OCI-LY7 (cell line): Measurements from ENCODE around the gene CNPPD1. TPM values are rescaled to one million over a fixed set of nuclear protein-coding genes. Genes with fewer than 3 reads are reported as not detected.

Experiments used
- BruUV-seq: library from RNA; stranded (reverse); fragments of 400-500 nt; replicated peaks from 2 replicates; lab custom pipeline; 2021; lab: Mats Ljungman, UMichigan
- CTCF ChIA-PET: fragments of 300-600 bp; sonication (Branson Sonifier 250); formaldehyde crosslinking; loops from one replicate; lab custom pipeline; 2022; ENCODE audit warnings: antibody characterized with exemption; ENCODE audit not compliant: unreplicated experiment; lab: Charles Lee
- POLR2A ChIA-PET: fragments of 300-600 bp; sonication (Branson Sonifier 250); formaldehyde crosslinking; loops from one replicate; lab custom pipeline; 2022; ENCODE audit warnings: antibody characterized with exemption; lab: Charles Lee
- DNase-seq: peaks from one replicate; pipeline ENCODE4 v3.0.0-alpha.2; 2015; ENCODE audit warnings: low spot score
- H2AFZ ChIP-seq: fragments of 200-600 bp; sonication (generic), shearing (Covaris generic); 2 replicates; pipeline ENCODE4 v1.6.1; 2014; ENCODE audit warnings: mild to moderate bottlenecking, antibody characterized with exemption, low read length, moderate library complexity
- H3K27ac ChIP-seq: fragments of 200-600 bp; sonication (generic); 2 replicates; pipeline ENCODE4 v1.5.1; 2014; ENCODE audit warnings: mixed run types, low read depth, mild to moderate bottlenecking, moderate library complexity, low read length, inconsistent platforms; ENCODE audit not compliant: poor library complexity, severe bottlenecking
- H3K36me3 ChIP-seq: fragments of 200-600 bp; sonication (generic); 2 replicates; pipeline ENCODE4 v1.6.1; 2014; ENCODE audit warnings: mild to moderate bottlenecking, antibody characterized with exemption, low read length, moderate library complexity, mixed read lengths; ENCODE audit not compliant: insufficient read depth
- H3K4me1 ChIP-seq: fragments of 200-600 bp; sonication (generic); 2 replicates; pipeline ENCODE4 v1.5.1; 2014; ENCODE audit warnings: mild to moderate bottlenecking, low read length; ENCODE audit not compliant: insufficient read depth, poor library complexity, severe bottlenecking
- H3K4me2 ChIP-seq: fragments of 200-600 bp; sonication (generic); 2 replicates; pipeline ENCODE4 v1.6.1; 2014; ENCODE audit warnings: mild to moderate bottlenecking, low read length
- H3K4me3 ChIP-seq: fragments of 200-600 bp; sonication (generic); 2 replicates; pipeline ENCODE4 v1.5.1; 2014; ENCODE audit warnings: mild to moderate bottlenecking, low read depth, low read length; ENCODE audit not compliant: poor library complexity, severe bottlenecking
- H3K79me2 ChIP-seq: fragments of 200-600 bp; sonication (generic); 2 replicates; pipeline ENCODE4 v1.6.1; 2016; ENCODE audit warnings: low read depth, mild to moderate bottlenecking, low read length, moderate library complexity, mixed read lengths; ENCODE audit not compliant: insufficient read depth
- H3K9me2 ChIP-seq: fragments of 200-600 bp; sonication (generic); 2 replicates; pipeline ENCODE4 v1.6.1; 2016; ENCODE audit warnings: mild to moderate bottlenecking, low read length, mixed read lengths; ENCODE audit not compliant: insufficient read depth
- H3K9me3 ChIP-seq: fragments of 200-600 bp; sonication (generic); 2 replicates; pipeline ENCODE4 v1.6.1; 2014; ENCODE audit warnings: mild to moderate bottlenecking, mixed run types, low read length, mixed read lengths
- H4K20me1 ChIP-seq: fragments of 200-600 bp; sonication (generic); 2 replicates; pipeline ENCODE4 v1.6.1; 2014; ENCODE audit warnings: mild to moderate bottlenecking, antibody characterized with exemption, low read length, moderate library complexity, mixed read lengths; ENCODE audit not compliant: insufficient read depth
- EZH2phosphoT487 ChIP-seq: fragments of 200-600 bp; sonication (generic); IDR thresholded peaks from 2 replicates; pipeline ENCODE4 v1.6.1; 2018; ENCODE audit warnings: low read depth, borderline replicate concordance, mild to moderate bottlenecking, mixed run types, antibody characterized with exemption, low read length, moderate library complexity, mixed read lengths
- intact Hi-C: fragments of 100-400 bp; cut with micrococcal nuclease; formaldehyde crosslinking; loops from one replicate; pipeline ENCODE4 v1.10.0; 2022; ENCODE audit not compliant: unreplicated experiment
- total RNA-seq, 2 experiments: library from RNA; depleted of rRNA in 1 of 2; stranded (reverse); fragments of >200 nt in 1 of 2; shearing (Covaris generic) in 1 of 2; gene quantifications; 2 replicates each; pipeline ENCODE4 v1.2.3, GENCODE V29; 2014 to 2022
- TF ChIP-seq, protein P1 (sequence below): fragments of 200-600 bp; sonication (generic); conservative IDR thresholded peaks from 2 replicates; pipeline ENCODE4 v1.5.1; 2014; ENCODE audit warnings: mild to moderate bottlenecking, antibody characterized with exemption, low read length, moderate library complexity, mixed read lengths

CNPPD1 gene
- total RNA-seq, 2 experiments from 2014 or later, result 39.2 to 68.2 TPM

DNA sequence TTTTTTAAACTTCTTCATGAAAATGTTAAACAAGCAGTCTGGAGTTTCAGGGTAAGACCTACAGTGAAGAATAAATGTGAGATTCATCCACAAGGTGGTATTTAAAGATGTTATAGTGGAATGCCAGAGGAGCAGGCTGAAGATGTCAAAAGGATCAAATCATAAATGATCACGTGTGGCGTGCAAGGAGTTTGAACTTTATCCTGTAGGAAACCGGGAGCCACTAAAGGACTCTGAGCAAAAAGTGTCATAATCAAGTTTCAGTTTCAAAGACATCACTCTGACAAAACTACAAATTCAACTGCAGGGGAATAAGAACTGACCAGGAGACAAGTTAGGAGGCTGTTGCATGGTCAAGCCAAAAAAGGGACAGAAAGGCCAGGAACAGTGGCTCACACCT lies 36.0 kb downstream of the CNPPD1 start:
- no TSS peak for BruUV-seq
- Histone ChIP-seq H3K4me3 (no peak overlapping the region), H3K4me2 (no peak overlapping the region), H3K36me3 (peaks cover 36% of the 10 kb centered on the region), H3K79me2 (no peaks in the 10 kb centered on the region), H4K20me1 (no peaks in the 10 kb centered on the region), H2AFZ (no peak overlapping the region), H3K4me1 (no peaks in the 10 kb centered on the region), H3K27ac (no peak overlapping the region), H3K9me3 (no peaks in the 10 kb centered on the region), H3K9me2 (no peaks in the 10 kb centered on the region)
- POLR2A ChIA-PET, result no interaction called here
- DNase-seq, result no peak
- intact Hi-C loops, result loop anchor here (5.0 kb wide), 1 partner anchor 38 kb away; no protein-coding TSS in a partner anchor
- CTCF ChIA-PET, result no interaction called here
- TF ChIP-seq, protein P1, sequence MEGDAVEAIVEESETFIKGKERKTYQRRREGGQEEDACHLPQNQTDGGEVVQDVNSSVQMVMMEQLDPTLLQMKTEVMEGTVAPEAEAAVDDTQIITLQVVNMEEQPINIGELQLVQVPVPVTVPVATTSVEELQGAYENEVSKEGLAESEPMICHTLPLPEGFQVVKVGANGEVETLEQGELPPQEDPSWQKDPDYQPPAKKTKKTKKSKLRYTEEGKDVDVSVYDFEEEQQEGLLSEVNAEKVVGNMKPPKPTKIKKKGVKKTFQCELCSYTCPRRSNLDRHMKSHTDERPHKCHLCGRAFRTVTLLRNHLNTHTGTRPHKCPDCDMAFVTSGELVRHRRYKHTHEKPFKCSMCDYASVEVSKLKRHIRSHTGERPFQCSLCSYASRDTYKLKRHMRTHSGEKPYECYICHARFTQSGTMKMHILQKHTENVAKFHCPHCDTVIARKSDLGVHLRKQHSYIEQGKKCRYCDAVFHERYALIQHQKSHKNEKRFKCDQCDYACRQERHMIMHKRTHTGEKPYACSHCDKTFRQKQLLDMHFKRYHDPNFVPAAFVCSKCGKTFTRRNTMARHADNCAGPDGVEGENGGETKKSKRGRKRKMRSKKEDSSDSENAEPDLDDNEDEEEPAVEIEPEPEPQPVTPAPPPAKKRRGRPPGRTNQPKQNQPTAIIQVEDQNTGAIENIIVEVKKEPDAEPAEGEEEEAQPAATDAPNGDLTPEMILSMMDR, result no peak
- no peak for TF ChIP-seq EZH2phosphoT487

DNA sequence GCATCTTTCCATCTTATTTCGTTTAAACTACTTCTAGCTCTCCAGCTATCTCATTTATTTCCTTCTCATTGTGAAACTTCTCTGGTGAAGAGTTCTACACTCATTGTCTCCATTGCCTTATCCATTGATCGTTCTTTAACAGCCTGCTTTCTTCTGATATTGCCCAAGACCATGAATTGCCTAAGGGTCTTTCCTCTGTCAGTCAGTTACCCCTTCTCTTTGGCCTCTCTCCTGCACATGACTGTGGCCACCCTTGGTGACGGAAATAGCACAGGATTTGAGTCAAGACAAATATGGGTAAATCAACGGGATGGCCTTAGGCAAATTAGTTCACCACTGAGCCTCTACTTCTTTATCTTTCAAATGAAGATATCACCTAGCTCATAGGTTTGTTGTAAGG lies 42.7 kb downstream of the CNPPD1 start:
- Histone ChIP-seq H3K4me3 (no peak overlapping the region), H3K4me2 (no peak overlapping the region), H3K4me1 (no peaks in the 10 kb centered on the region), H4K20me1 (no peaks in the 10 kb centered on the region), H3K36me3 (no peaks in the 10 kb centered on the region), H3K27ac (no peak overlapping the region), H3K9me3 (no peaks in the 10 kb centered on the region), H3K79me2 (no peaks in the 10 kb centered on the region), H3K9me2 (no peaks in the 10 kb centered on the region), H2AFZ (no peak overlapping the region)
- CTCF ChIA-PET, result interaction anchor here (1.4 kb wide), 1 partner anchor 11 kb away, joined by 3 read pairs; no protein-coding TSS in a partner anchor
- TF ChIP-seq EZH2phosphoT487, result no peak
- TF ChIP-seq, protein P1, result no peak
- intact Hi-C loops, result no loop called here
- no TSS peak for BruUV-seq
- POLR2A ChIA-PET, result interaction anchor here (0.5 to 1.9 kb wide), 3 partner anchors 11 to 181 kb away, joined by 3 to 8 read pairs (median 3); no protein-coding TSS in a partner anchor
- no peak for DNase-seq

DNA sequence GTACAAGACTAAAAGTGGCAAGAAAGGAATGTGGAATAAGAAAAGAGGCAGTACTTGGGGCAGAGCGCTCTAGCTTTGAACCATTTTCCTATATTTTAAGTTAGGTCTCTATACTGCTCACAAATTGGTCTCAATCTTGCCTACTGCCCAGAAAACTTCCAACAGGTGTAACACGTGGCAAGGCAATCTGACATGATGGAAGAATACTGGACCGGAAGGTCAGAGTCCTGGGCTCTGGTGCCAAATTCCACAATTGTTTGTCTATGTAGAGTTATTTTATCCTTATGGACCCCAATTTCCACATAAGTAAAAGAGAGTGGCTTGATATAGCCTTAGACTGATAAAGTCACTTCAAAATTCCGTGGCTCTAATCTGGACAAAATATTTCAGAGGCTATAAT lies 45.0 kb downstream of the CNPPD1 start:
- Histone ChIP-seq H3K4me1 (no peaks in the 10 kb centered on the region), H3K36me3 (no peaks in the 10 kb centered on the region), H4K20me1 (no peaks in the 10 kb centered on the region), H3K4me3 (no peak overlapping the region), H3K27ac (no peak overlapping the region), H2AFZ (no peak overlapping the region), H3K9me2 (no peaks in the 10 kb centered on the region), H3K4me2 (no peak overlapping the region), H3K79me2 (no peaks in the 10 kb centered on the region), H3K9me3 (no peaks in the 10 kb centered on the region)
- POLR2A ChIA-PET, result no interaction called here
- CTCF ChIA-PET, result no interaction called here
- intact Hi-C loops, result no loop called here
- DNase-seq, result no peak
- BruUV-seq, result no TSS peak
- TF ChIP-seq, protein P1, result no peak
- TF ChIP-seq EZH2phosphoT487, result no peak
